Muscle layer of colon (tissue), 2 donors: ENCODE results near the gene IL32.
"Not testable (repeated sequence)": the region's sequence is repeated elsewhere in the genome, so short reads cannot be mapped to it uniquely, and the experiment has no call there.

Experiments used
- H3K27ac ChIP-seq: one replicate; pipeline ENCODE4 v1.7.0; 2013; ENCODE audit warnings: low read depth, mild to moderate bottlenecking, low read length, moderate library complexity
- H3K27me3 ChIP-seq, 2 donors: one replicate each; pipeline ENCODE4 v1.7.0; 2013; ENCODE audit warnings: low read length in 2 of 2, mild to moderate bottlenecking in 2 of 2; ENCODE audit not compliant: insufficient read depth in 2 of 2, control insufficient read depth in 1 of 2
- H3K36me3 ChIP-seq: one replicate; pipeline ENCODE4 v1.7.0; 2013; ENCODE audit warnings: mild to moderate bottlenecking, low read length; ENCODE audit not compliant: insufficient read depth
- H3K4me1 ChIP-seq: one replicate; pipeline ENCODE4 v1.7.0; 2013; ENCODE audit warnings: mild to moderate bottlenecking, low read length; ENCODE audit not compliant: insufficient read depth
- H3K4me3 ChIP-seq, 2 donors: one replicate each; pipeline ENCODE4 v1.7.0; 2013; ENCODE audit warnings: low read length in 2 of 2, low read depth in 1 of 2, mild to moderate bottlenecking in 1 of 2, moderate library complexity in 1 of 2
- H3K9ac ChIP-seq: one replicate; pipeline ENCODE4 v1.7.0; 2013; ENCODE audit warnings: low read length
- H3K9me3 ChIP-seq: one replicate; pipeline ENCODE4 v1.7.0; 2013; ENCODE audit warnings: mild to moderate bottlenecking, low read length
- donor health status: abdominal sarcoma.
- donor health status: Adenocarcinoma of cecum.

IL32 gene

DNA sequence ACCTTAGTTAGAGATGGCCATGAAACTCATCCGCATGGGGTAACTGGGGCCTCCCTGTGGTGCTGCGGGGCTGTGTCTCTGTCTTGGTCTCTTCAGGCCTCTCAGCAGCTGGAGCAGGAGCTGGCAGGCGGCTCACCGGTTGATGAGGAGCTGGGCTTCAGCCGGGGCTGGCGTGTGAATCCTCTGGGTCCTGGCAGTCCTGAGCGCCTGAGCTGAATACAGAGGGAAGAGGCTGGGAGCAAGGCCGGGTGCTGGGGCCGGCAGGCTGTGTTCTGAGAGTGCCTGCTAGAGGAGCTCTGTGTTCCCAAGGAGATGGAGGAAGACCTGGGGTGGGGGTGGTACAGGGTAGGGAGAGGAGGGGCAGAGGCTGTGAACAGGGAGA is 9.7 kb upstream of the IL32 start:
- not testable (repeated sequence) for H3K9me3 ChIP-seq, H3K36me3 ChIP-seq, H3K4me1 ChIP-seq, H3K27ac ChIP-seq, H3K4me3 ChIP-seq, H3K9ac ChIP-seq
- H3K27me3 ChIP-seq = peaks cover 0 to 12% of the 10 kb centered on the region in 2 donors

DNA sequence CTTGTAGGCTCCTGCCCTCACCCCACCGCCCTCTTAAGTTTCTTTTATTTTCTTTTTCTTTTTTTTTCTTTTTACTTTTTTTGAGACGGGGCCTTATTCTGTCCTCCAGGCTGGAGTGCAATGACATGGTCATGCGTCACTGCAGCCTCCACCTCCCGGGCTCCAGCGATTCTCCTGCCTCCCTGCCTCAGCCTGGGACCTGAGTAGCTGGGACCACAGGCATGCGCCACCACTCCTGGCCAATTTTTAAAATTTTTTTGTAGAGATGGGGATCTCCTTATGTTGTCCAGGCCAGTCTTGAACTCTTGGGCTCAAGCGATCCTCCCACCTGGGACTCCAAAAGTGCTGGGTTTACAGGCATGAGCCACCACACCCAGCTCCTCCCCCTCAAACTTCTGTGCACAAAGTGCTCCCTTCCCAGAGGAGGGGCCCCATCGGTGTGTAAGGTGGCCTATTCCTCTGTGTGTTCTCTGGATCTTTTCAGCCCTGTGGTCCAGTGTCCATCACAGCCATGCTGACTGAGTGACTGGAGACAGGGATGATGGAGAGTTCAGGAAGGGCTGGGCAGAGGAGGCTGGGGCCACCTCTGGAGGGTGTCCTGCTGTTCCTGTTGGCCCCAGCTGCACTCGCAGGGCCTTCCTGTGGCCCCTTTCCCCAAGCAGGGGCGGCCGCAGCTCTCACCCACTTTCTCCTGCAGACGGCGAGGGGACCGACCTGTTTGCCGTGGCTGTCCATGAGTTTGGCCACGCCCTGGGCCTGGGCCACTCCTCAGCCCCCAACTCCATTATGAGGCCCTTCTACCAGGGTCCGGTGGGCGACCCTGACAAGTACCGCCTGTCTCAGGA is 8.9 kb upstream of the IL32 start:
- Histone ChIP-seq H3K27me3 (peaks cover 0 to 12% of the 10 kb centered on the region in 2 donors), H3K9ac (no peak overlapping the region), H3K4me1 (peaks cover 6% of the 10 kb centered on the region), H3K9me3 (no peaks in the 10 kb centered on the region), H3K4me3 (no peak overlapping the region), H3K36me3 (no peaks in the 10 kb centered on the region), H3K27ac (no peak overlapping the region)

DNA sequence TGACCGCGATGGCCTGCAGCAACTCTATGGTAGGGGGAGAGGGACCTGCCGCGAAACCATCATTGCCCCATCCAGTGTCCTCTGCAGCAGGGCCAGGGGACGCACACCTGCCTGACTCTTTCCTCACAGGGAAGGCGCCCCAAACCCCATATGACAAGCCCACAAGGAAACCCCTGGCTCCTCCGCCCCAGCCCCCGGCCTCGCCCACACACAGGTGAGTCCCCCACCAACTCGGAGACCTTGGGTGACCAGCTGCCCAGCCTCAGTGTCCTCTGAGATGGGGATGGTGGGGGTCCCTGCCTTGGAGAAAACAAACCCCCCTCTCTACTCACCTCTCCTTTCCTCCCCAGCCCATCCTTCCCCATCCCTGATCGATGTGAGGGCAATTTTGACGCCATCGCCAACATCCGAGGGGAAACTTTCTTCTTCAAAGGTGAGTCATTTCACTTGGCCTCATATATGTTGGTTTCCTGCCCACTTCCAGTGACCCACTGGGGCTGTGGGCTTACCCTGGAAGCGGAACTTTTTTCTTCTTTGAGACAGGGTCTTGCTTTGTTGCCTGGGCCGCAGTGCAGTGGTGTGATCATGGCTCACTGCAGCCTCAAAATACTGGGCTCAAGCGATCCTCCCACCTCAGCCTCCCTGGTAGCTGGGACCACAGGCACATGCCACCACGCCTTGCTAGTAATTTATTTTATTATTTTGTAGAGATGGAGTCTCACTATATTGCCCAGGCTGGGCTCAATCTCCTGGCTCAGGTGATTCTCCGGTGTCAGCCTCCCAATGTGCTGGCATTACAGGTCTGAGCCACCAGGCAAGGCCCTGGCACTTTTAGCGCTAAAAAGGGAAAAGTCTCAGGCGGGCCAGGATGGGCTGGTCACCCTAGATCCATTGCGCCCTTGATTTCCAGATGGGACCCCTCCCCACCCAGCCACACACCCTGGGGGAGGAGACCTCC is 8.0 kb upstream of the IL32 start:
- Histone ChIP-seq H3K27ac (no peak overlapping the region), H3K9ac (no peak overlapping the region), H3K4me3 (no peak overlapping the region)

DNA sequence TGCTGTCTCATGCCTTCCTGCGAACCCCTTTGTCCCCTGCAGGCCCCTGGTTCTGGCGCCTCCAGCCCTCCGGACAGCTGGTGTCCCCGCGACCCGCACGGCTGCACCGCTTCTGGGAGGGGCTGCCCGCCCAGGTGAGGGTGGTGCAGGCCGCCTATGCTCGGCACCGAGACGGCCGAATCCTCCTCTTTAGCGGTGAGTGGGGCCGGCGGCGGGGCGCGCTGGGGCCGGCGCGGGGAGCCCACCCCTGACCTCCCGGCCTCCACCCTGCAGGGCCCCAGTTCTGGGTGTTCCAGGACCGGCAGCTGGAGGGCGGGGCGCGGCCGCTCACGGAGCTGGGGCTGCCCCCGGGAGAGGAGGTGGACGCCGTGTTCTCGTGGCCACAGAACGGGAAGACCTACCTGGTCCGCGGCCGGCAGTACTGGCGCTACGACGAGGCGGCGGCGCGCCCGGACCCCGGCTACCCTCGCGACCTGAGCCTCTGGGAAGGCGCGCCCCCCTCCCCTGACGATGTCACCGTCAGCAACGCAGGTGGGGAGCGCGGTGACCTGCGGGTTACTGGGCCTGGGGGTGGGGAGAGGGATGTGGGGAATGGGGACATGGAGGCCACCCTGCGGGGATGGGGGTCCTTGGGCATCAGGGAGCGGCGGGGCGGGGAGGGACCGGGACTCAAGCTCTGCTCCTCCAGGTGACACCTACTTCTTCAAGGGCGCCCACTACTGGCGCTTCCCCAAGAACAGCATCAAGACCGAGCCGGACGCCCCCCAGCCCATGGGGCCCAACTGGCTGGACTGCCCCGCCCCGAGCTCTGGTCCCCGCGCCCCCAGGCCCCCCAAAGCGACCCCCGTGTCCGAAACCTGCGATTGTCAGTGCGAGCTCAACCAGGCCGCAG is 7.1 kb upstream of the IL32 start:
- Histone ChIP-seq H3K27ac (no peak overlapping the region), H3K4me3 (peak overlapping the region; percentile 58 to 65), H3K4me1 (peaks cover 6% of the 10 kb centered on the region), H3K36me3 (no peaks in the 10 kb centered on the region), H3K27me3 (peaks cover 0 to 12% of the 10 kb centered on the region in 2 donors), H3K9ac (no peak overlapping the region), H3K9me3 (no peaks in the 10 kb centered on the region)

More for the DNA sequence above, 8.0 kb upstream of the IL32 start:
- Histone ChIP-seq H3K4me1 (peaks cover 6% of the 10 kb centered on the region), H3K36me3 (no peaks in the 10 kb centered on the region), H3K9me3 (no peaks in the 10 kb centered on the region), H3K27me3 (peaks cover 0 to 12% of the 10 kb centered on the region in 2 donors)

DNA sequence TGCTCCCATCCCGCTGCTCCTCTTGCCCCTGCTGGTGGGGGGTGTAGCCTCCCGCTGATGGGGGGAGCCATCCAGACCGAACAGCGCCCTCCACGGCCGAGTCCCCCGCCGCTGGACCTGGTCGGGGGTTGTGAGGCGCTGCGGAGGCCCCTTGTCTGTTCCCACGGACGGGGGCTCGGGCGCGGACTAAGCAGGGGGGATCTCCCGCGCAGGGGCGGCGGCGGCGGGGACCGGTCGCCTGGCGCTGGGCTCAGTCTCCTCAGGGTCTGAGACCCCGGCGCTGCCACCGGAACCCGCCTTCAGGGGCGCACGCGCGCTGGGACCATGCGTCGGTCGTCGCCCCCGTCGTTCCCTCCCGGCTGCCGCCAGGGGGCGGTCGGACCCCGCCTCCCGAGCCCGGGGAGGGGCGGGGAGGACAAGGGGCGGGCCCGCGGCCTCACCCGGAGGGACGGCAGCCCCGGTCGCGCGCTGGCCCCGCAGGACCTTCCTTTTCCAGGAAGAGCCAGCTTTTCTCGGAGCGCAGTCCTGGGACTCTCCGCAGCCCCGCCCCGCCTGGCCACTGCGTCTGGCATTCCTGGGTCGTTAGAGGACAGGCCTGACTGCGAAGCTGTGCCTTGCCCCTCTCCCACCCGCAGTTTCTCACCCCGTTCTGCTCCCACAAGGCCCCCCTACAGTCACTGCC is 6.3 kb upstream of the IL32 start:
- Histone ChIP-seq H3K9ac (no peak overlapping the region), H3K27ac (no peak overlapping the region), H3K4me1 (peaks cover 6% of the 10 kb centered on the region)

DNA sequence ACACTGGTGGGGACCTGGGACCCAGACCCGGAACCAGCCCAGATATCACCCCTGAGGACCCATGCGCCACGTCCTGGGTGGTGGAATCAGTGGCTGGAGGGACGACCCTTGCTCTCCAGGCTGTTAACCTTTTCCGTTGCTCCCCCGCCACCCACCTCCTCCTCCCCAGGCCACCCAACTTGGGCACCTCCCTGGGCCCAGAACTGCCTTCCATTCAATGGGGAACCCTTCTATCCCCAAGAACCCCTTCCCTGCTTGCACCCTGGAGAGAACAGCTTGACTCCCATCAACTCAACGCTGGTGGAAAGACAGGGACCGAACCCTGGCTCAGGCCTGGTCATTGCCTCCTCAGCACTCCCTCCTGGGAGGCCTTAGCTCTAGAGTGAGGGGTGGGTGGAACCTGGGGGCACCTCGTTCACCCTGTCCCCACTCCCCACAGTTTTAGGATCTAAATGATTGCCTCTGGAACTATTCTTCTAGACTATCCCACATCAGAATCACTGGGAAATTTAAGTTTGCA is 5.7 kb upstream of the IL32 start:
- Histone ChIP-seq H3K9ac (no peak overlapping the region), H3K27ac (no peak overlapping the region), H3K4me1 (peaks cover 6% of the 10 kb centered on the region), H3K9me3 (no peaks in the 10 kb centered on the region), H3K36me3 (no peaks in the 10 kb centered on the region), H3K4me3 (peak overlapping the region; percentile 58 to 65), H3K27me3 (peaks cover 0 to 12% of the 10 kb centered on the region in 2 donors)

More for the DNA sequence above, 6.3 kb upstream of the IL32 start:
- no peaks in the 10 kb centered on the region for H3K9me3 ChIP-seq
- H3K4me3 ChIP-seq = peak overlapping the region; percentile 58 to 65
- no peaks in the 10 kb centered on the region for H3K36me3 ChIP-seq
- peaks cover 0 to 12% of the 10 kb centered on the region in 2 donors for H3K27me3 ChIP-seq

DNA sequence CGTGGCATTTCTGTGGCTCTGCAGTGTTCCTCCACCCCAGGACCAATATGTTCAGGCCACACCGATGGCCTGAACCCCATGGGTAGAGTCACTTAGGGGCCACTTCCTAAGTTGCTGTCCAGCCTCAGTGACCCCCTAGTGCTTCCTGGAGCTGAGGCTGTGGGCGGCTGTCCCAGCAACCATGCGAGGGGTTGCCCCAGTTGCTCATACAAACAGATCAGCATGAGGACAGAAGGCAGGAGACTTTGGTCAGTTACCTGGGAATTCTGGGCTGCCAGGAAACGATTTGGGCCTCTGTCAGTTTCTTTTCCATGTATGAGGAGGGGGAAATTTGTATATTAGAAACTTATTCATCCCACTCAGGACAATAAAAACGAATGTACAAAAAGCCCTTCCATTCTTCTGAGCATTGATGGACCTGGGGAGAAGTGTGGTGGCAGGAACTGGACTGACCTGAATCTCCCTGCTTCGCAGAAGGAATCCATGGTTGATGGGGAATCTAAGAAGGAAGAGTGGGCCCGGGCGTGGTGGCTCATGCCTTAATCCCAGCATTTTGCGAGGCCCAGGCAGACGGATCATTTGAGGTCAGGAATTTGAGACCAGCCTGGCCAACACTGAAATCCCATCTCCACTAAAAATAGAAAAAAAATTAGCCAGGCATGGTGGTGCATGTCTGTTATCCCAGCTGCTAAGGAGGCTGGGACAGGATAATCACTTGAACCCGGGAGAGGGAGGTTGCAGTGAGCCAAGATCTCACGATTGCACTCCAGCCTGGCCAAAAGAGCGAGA is 4.9 kb upstream of the IL32 start:
- Histone ChIP-seq H3K27me3 (peaks cover 0 to 12% of the 10 kb centered on the region in 2 donors), H3K4me3 (no peak overlapping the region), H3K36me3 (no peaks in the 10 kb centered on the region), H3K27ac (no peak overlapping the region), H3K9ac (no peak overlapping the region), H3K9me3 (no peaks in the 10 kb centered on the region), H3K4me1 (peaks cover 11% of the 10 kb centered on the region)

DNA sequence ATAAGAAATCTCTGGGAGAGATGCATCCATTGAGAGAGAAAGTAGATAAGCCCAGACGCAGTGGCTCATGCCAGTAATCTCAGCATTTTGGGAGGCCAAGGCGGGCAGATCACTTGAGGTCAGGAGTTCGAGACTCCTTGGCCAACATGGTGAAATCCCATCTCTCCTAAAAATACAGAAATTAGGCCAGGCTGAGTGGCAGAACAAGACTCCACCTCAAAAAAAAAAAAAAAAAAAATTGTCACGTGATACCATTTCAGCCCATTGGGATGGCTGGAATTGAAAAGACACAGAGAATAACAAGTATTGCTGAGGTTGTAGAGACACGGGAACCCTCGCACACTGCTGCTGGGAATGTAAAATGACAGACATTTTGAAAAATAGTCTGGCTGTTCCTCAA is 2.9 kb upstream of the IL32 start:
- Histone ChIP-seq H3K27me3 (peaks cover 0 to 12% of the 10 kb centered on the region in 2 donors), H3K9me3 (no peaks in the 10 kb centered on the region), H3K4me1 (peaks cover 12% of the 10 kb centered on the region), H3K4me3 (no peak overlapping the region), H3K27ac (no peak overlapping the region), H3K9ac (no peak overlapping the region), H3K36me3 (no peaks in the 10 kb centered on the region)

DNA sequence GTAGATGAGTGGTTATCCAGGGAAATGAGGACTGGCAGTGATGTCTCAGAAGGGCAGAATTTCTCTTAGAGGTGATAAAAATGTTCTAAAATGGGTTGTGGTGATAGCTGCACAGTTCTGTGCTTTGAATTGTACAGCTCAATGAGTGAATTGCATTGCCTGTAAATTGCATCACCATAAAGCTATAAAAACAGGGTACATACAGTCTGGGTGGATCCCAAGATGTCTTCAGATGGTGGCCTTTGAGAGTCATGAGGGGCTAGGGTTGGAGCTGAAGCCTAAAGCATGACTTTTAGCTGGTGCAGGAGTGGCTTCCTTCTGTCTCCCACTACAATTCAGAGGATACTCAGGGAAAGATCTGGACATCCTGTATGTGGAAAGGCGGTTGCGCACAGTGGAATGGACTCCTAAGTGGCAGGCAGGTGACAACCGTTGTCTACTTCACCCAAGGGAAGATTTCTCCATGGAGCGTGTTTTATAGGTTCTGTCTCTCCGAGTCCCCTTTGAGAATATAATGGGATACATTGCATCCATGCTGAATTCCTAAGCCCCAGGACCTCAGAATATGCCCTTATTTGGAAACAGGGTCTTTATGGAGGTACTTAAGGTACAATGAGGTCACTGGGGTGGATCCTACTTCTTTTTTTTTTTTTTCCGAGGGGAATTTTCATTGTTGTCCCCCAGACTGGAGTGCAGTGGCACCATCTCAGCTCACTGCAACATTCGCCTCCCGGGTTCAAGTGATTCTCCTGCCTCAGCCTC is 1.6 kb upstream of the IL32 start:
- Histone ChIP-seq H3K27ac (no peak overlapping the region), H3K36me3 (no peaks in the 10 kb centered on the region), H3K9ac (no peak overlapping the region), H3K4me3 (no peak overlapping the region), H3K9me3 (no peaks in the 10 kb centered on the region), H3K4me1 (peaks cover 12% of the 10 kb centered on the region), H3K27me3 (peaks cover 0 to 3% of the 10 kb centered on the region in 2 donors)
